HepG2 (cell line): ENCODE measurements around the gene TRIM8. TPM values are rescaled to one million over a fixed set of nuclear protein-coding genes. Genes with fewer than 3 reads are reported as not detected.

Experiments used
- FOXP4 ChIP-seq: sonication (generic); formaldehyde crosslinking; IDR thresholded peaks from 2 replicates; pipeline ENCODE4 v1.4.0; 2020; ENCODE audit warnings: missing genetic modification reagents
- GLMP ChIP-seq: sonication (generic); formaldehyde crosslinking; IDR thresholded peaks from 2 replicates; pipeline ENCODE4 v1.9.0; 2021; ENCODE audit warnings: missing genetic modification reagents, mild to moderate bottlenecking, borderline replicate concordance
- GTF2F1 ChIP-seq: fragments of 150-350 bp; IDR thresholded peaks from 2 replicates; pipeline ENCODE4 v1.6.1; 2014; ENCODE audit warnings: low read length
- HOXA7 ChIP-seq: sonication (generic); formaldehyde crosslinking; IDR thresholded peaks from 2 replicates; pipeline ENCODE4 v1.8.1; 2022; ENCODE audit warnings: mild to moderate bottlenecking, missing genetic modification reagents, moderate library complexity
- NBN ChIP-seq: fragments of 450-650 bp; conservative IDR thresholded peaks from 2 replicates; pipeline ENCODE4 v1.6.1; 2017
- NR1H2 ChIP-seq: sonication (generic); formaldehyde crosslinking; IDR thresholded peaks from 2 replicates; pipeline ENCODE4 v1.8.1; 2022; ENCODE audit warnings: low read depth, missing genetic modification reagents, borderline replicate concordance
- PAWR ChIP-seq: sonication (generic); formaldehyde crosslinking; IDR thresholded peaks from 2 replicates; pipeline ENCODE4 v1.4.0; 2020; ENCODE audit warnings: missing genetic modification reagents, mild to moderate bottlenecking, borderline replicate concordance
- PHF21A ChIP-seq: sonication (generic); formaldehyde crosslinking; IDR thresholded peaks from 2 replicates; pipeline ENCODE4 v1.5.0; 2020; ENCODE audit warnings: mild to moderate bottlenecking, missing genetic modification reagents
- THAP7 ChIP-seq: sonication (generic); formaldehyde crosslinking; IDR thresholded peaks from 2 replicates; pipeline ENCODE4 v1.8.1; 2023; ENCODE audit warnings: mild to moderate bottlenecking, missing genetic modification reagents
- YEATS4 ChIP-seq: sonication (generic); formaldehyde crosslinking; IDR thresholded peaks from 2 replicates; pipeline ENCODE4 v1.4.0; 2020; ENCODE audit warnings: missing genetic modification reagents, borderline replicate concordance
- ZFP1 ChIP-seq: IDR thresholded peaks from 2 replicates; pipeline ENCODE4 v1.6.1; 2016
- ZNF263 ChIP-seq: sonication (generic); formaldehyde crosslinking; IDR thresholded peaks from 2 replicates; pipeline ENCODE4 v1.4.0; 2020; ENCODE audit warnings: missing genetic modification reagents
- ZNF275 ChIP-seq: sonication (generic); formaldehyde crosslinking; IDR thresholded peaks from 2 replicates; pipeline ENCODE4 v1.8.0; 2022; ENCODE audit warnings: missing genetic modification reagents, mild to moderate bottlenecking, inconsistent platforms, borderline replicate concordance
- ZNF281 ChIP-seq: sonication (generic); formaldehyde crosslinking; IDR thresholded peaks from 2 replicates; pipeline ENCODE4 v1.4.0; 2020; ENCODE audit warnings: missing genetic modification reagents, borderline replicate concordance
- ZNF326 ChIP-seq: sonication (generic); formaldehyde crosslinking; IDR thresholded peaks from 2 replicates; pipeline ENCODE4 v1.4.0; 2020; ENCODE audit warnings: missing genetic modification reagents, borderline replicate concordance
- ZNF335 ChIP-seq: sonication (generic); formaldehyde crosslinking; IDR thresholded peaks from 2 replicates; pipeline ENCODE4 v1.4.0; 2020; ENCODE audit warnings: missing genetic modification reagents
- ZNF512B ChIP-seq: sonication (generic); formaldehyde crosslinking; IDR thresholded peaks from 2 replicates; pipeline ENCODE4 v1.5.1; 2020; ENCODE audit warnings: missing genetic modification reagents, mild to moderate bottlenecking, borderline replicate concordance
- ZSCAN5A ChIP-seq: sonication (generic); formaldehyde crosslinking; IDR thresholded peaks from 2 replicates; pipeline ENCODE4 v1.8.0; 2022; ENCODE audit warnings: mild to moderate bottlenecking, missing genetic modification reagents, borderline replicate concordance
- polyA plus RNA-seq, 8 experiments: library from polyadenylated mRNA; depleted of rRNA in 3 of 8; stranded (reverse) in 7 of 8; unstranded in 1 of 8; fragments of >200 nt; fragmentation: Illumina TruSeq in 4 of 8; extraction: Trizol in 4 of 8; gene quantifications; 2 replicates each; pipeline versions ENCODE4 v1.2.1 to v1.2.3, GENCODE V29; 2011 to 2016; ENCODE audit warnings: low read depth in 4 of 8, missing spikeins in 1 of 8, mixed read lengths in 1 of 8; ENCODE audit not compliant: insufficient read depth in 1 of 8
- total RNA-seq, 5 experiments: library from RNA; depleted of rRNA; stranded (reverse); fragments of >200 nt; fragmentation: Illumina TruSeq; extraction: Trizol; gene quantifications; 2 replicates each; pipeline ENCODE4 v1.2.3, GENCODE V29; 2016; ENCODE audit warnings: low read depth in 1 of 5

The TRIM8 gene
- total and polyA plus RNA-seq, 2 of the 13 experiments (the other 11 are each of a cell fraction or from before 2014, with no cell fraction given) = 38.9 to 66.5 TPM

- peak; percentile 12; the same call in 1 of the 2 replicates for TF ChIP-seq ZNF275 (CRISPR knock-in tag)
- TF ChIP-seq ZSCAN5A (CRISPR knock-in tag) = no peak
- TF ChIP-seq GLMP (CRISPR knock-in tag) = no peak
- TF ChIP-seq NR1H2 (CRISPR knock-in tag) = no peak
- no peak for TF ChIP-seq NBN
- TF ChIP-seq GTF2F1 = no peak
- TF ChIP-seq ZNF263 (CRISPR knock-in tag) = no peak
- TF ChIP-seq YEATS4 = 0 out of 2 replicates have a peak, but pooled peaks have one; percentile 7
- no peak for TF ChIP-seq HOXA7 (CRISPR knock-in tag)
- TF ChIP-seq PHF21A = peak; percentile 48; the same call in 1 of the 2 replicates
- TF ChIP-seq ZFP1 = no peak
- TF ChIP-seq ZNF281 = peak; percentile 29; the same call in 1 of the 2 replicates
- TF ChIP-seq ZNF335 (CRISPR knock-in tag) = 0 out of 2 replicates have a peak, but pooled peaks have one; percentile 50
- no peak for TF ChIP-seq ZNF326 (CRISPR knock-in tag)
- no peak for TF ChIP-seq PAWR (CRISPR knock-in tag)
- TF ChIP-seq ZNF512B (CRISPR knock-in tag) = no peak
- peak; percentile 83 for TF ChIP-seq FOXP4 (CRISPR knock-in tag)
- TF ChIP-seq THAP7 (CRISPR knock-in tag) = no peak
Measured at GRCh38 chr10:102645388-102645740, 1.1 kb downstream of the TRIM8 start (continued).
